Stimulated activated naive CD8-positive, alpha-beta T cell treated with anti-CD3 and anti-CD28 coated beads, Interleukin-15, Interleukin-2, amounts not matched to agents 100 ng/mL and 50 ng/mL, for 24 hours (primary cell): ENCODE measurements around the gene HSD17B3.
"Not testable (repeated sequence)": the region's sequence is repeated elsewhere in the genome, so short reads cannot be mapped to it uniquely, and the experiment has no call there.

Experiments
- H3K27ac Mint-ChIP-seq: one replicate; pipeline ENCODE4 v1.8.0; 2021; ENCODE audit warnings: mild to moderate bottlenecking, mixed read lengths
- H3K27me3 Mint-ChIP-seq: one replicate; pipeline ENCODE4 v1.8.0; 2021; ENCODE audit warnings: mixed read lengths
- H3K36me3 Mint-ChIP-seq: one replicate; pipeline ENCODE4 v1.8.0; 2021; ENCODE audit warnings: low read depth, mixed read lengths
- H3K4me1 Mint-ChIP-seq: one replicate; pipeline ENCODE4 v1.8.0; 2021; ENCODE audit warnings: low read depth, mixed read lengths
- H3K4me3 Mint-ChIP-seq: one replicate; pipeline ENCODE4 v1.8.0; 2021; ENCODE audit warnings: mild to moderate bottlenecking, mixed read lengths
- H3K9me3 Mint-ChIP-seq: one replicate; pipeline ENCODE4 v1.8.0; 2021; ENCODE audit warnings: mixed read lengths

Gene HSD17B3

GRCh38 chr9:96302021-96302420 is at the start of gene HSD17B3:
TSS of gene HSD17B3 (minus strand) at chr9:96302176. CDS start at chr9:96302104, 72 bp downstream.
- no peaks in the 10 kb centered on the region for H3K9me3 Mint-ChIP-seq
- H3K27me3 Mint-ChIP-seq = peaks cover 11% of the 10 kb centered on the region
- H3K27ac Mint-ChIP-seq = no peak within 1 kb of the TSS
- H3K4me1 Mint-ChIP-seq = no peaks in the 10 kb centered on the region
- H3K36me3 Mint-ChIP-seq = no peaks in the 10 kb centered on the region
- H3K4me3 Mint-ChIP-seq = no peak within 1 kb of the TSS

- no peak overlapping the region for H3K4me3 Mint-ChIP-seq
- no peaks in the 10 kb centered on the region for H3K9me3 Mint-ChIP-seq
- no peaks in the 10 kb centered on the region for H3K4me1 Mint-ChIP-seq
- peaks cover 14% of the 10 kb centered on the region for H3K36me3 Mint-ChIP-seq
- H3K27me3 Mint-ChIP-seq = no peaks in the 10 kb centered on the region
- no peak overlapping the region for H3K27ac Mint-ChIP-seq
Observed at GRCh38 chr9:96350866-96351265, 48.9 kb upstream of the HSD17B3 start.

- Mint-ChIP-seq H3K36me3 (peaks cover 14% of the 10 kb centered on the region), H3K4me1 (peaks cover 11% of the 10 kb centered on the region), H3K27me3 (no peaks in the 10 kb centered on the region), H3K4me3 (no peak overlapping the region), H3K9me3 (no peaks in the 10 kb centered on the region), H3K27ac (no peak overlapping the region)
Observed at GRCh38 chr9:96348261-96348660, 46.3 kb upstream of the HSD17B3 start.

GRCh38 chr9:96345551-96345950 is 43.6 kb upstream of the HSD17B3 start:
- H3K27me3 Mint-ChIP-seq = no peaks in the 10 kb centered on the region
- H3K9me3 Mint-ChIP-seq = no peaks in the 10 kb centered on the region
- H3K4me1 Mint-ChIP-seq = peaks cover 11% of the 10 kb centered on the region
- H3K27ac Mint-ChIP-seq = no peak overlapping the region
- peaks cover 14% of the 10 kb centered on the region for H3K36me3 Mint-ChIP-seq
- no peak overlapping the region for H3K4me3 Mint-ChIP-seq

- H3K9me3 Mint-ChIP-seq = no peaks in the 10 kb centered on the region
- no peak overlapping the region for H3K27ac Mint-ChIP-seq
- peaks cover 17% of the 10 kb centered on the region for H3K4me1 Mint-ChIP-seq
- peaks cover 14% of the 10 kb centered on the region for H3K36me3 Mint-ChIP-seq
- H3K27me3 Mint-ChIP-seq = no peaks in the 10 kb centered on the region
- H3K4me3 Mint-ChIP-seq = no peak overlapping the region
Observed at GRCh38 chr9:96344458-96345180, 42.6 kb upstream of the HSD17B3 start.

GRCh38 chr9:96343515-96344360 is 41.8 kb upstream of the HSD17B3 start:
- Mint-ChIP-seq H3K27me3 (no peaks in the 10 kb centered on the region), H3K9me3 (no peaks in the 10 kb centered on the region), H3K36me3 (peaks cover 8% of the 10 kb centered on the region), H3K4me1 (peaks cover 19% of the 10 kb centered on the region), H3K27ac (no peak overlapping the region), H3K4me3 (no peak overlapping the region)

- Mint-ChIP-seq H3K4me1 (peaks cover 19% of the 10 kb centered on the region), H3K9me3 (no peaks in the 10 kb centered on the region), H3K4me3 (no peak overlapping the region), H3K36me3 (no peaks in the 10 kb centered on the region), H3K27me3 (no peaks in the 10 kb centered on the region), H3K27ac (no peak overlapping the region)
Observed at GRCh38 chr9:96342571-96343245, 40.7 kb upstream of the HSD17B3 start.

- peaks cover 19% of the 10 kb centered on the region for H3K4me1 Mint-ChIP-seq
Observed at GRCh38 chr9:96340707-96341106, 38.7 kb upstream of the HSD17B3 start.

GRCh38 chr9:96338299-96338698 is 36.3 kb upstream of the HSD17B3 start:
- H3K9me3 Mint-ChIP-seq = no peaks in the 10 kb centered on the region
- no peak overlapping the region for H3K4me3 Mint-ChIP-seq
- peaks cover 8% of the 10 kb centered on the region for H3K4me1 Mint-ChIP-seq
- no peaks in the 10 kb centered on the region for H3K36me3 Mint-ChIP-seq
- H3K27ac Mint-ChIP-seq = no peak overlapping the region
- no peaks in the 10 kb centered on the region for H3K27me3 Mint-ChIP-seq

More at GRCh38 chr9:96340707-96341106, 38.7 kb upstream of the HSD17B3 start:
- Mint-ChIP-seq H3K9me3 (no peaks in the 10 kb centered on the region), H3K36me3 (no peaks in the 10 kb centered on the region), H3K27me3 (no peaks in the 10 kb centered on the region), H3K27ac (no peak overlapping the region), H3K4me3 (no peak overlapping the region)

- Mint-ChIP-seq H3K4me1 (no peaks in the 10 kb centered on the region), H3K9me3 (no peaks in the 10 kb centered on the region), H3K27me3 (no peaks in the 10 kb centered on the region), H3K36me3 (no peaks in the 10 kb centered on the region), H3K27ac (no peak overlapping the region), H3K4me3 (no peak overlapping the region)
Observed at GRCh38 chr9:96333958-96334357, 32.0 kb upstream of the HSD17B3 start.

GRCh38 chr9:96331236-96331947 is 29.4 kb upstream of the HSD17B3 start:
- no peak overlapping the region for H3K27ac Mint-ChIP-seq
- no peaks in the 10 kb centered on the region for H3K27me3 Mint-ChIP-seq
- H3K36me3 Mint-ChIP-seq = no peaks in the 10 kb centered on the region
- no peaks in the 10 kb centered on the region for H3K4me1 Mint-ChIP-seq
- H3K4me3 Mint-ChIP-seq = no peak overlapping the region
- no peaks in the 10 kb centered on the region for H3K9me3 Mint-ChIP-seq

GRCh38 chr9:96327694-96328352 is 25.8 kb upstream of the HSD17B3 start:
- Mint-ChIP-seq H3K27ac (no peak overlapping the region), H3K9me3 (no peaks in the 10 kb centered on the region), H3K4me1 (no peaks in the 10 kb centered on the region), H3K36me3 (no peaks in the 10 kb centered on the region), H3K4me3 (no peak overlapping the region), H3K27me3 (no peaks in the 10 kb centered on the region)

- Mint-ChIP-seq H3K36me3 (no peaks in the 10 kb centered on the region), H3K9me3 (no peaks in the 10 kb centered on the region), H3K4me1 (no peaks in the 10 kb centered on the region), H3K27me3 (no peaks in the 10 kb centered on the region), H3K4me3 (no peak overlapping the region), H3K27ac (no peak overlapping the region)
Observed at GRCh38 chr9:96323169-96323568, 21.2 kb upstream of the HSD17B3 start.

- not testable (repeated sequence) for H3K9me3 Mint-ChIP-seq, H3K27me3 Mint-ChIP-seq, H3K36me3 Mint-ChIP-seq, H3K27ac Mint-ChIP-seq, H3K4me1 Mint-ChIP-seq, H3K4me3 Mint-ChIP-seq
Observed at GRCh38 chr9:96322736-96323135, 20.8 kb upstream of the HSD17B3 start.
